DND-41 (cell line): ENCODE data around the gene TSPAN7.

Experiments
- ATAC-seq: fragments of 200-7000 bp; cut with Tn5 transposase; 3 replicates; pipeline ENCODE4 v1.9.1; 2021; ENCODE audit warnings: low read depth; ENCODE audit not compliant: insufficient read depth
- DNase-seq: peaks from one replicate; pipeline ENCODE4 v3.0.0-alpha.2; 2020
- H2AFZ ChIP-seq: 2 replicates; pipeline ENCODE4 v1.6.0; 2012; ENCODE audit warnings: low read depth, low read length
- H3K27ac ChIP-seq: 2 replicates; pipeline ENCODE4 v1.5.1; 2012; ENCODE audit warnings: low read length, inconsistent platforms
- H3K27me3 ChIP-seq: fragments of 200-600 bp; sonication (generic); 2 replicates; pipeline ENCODE4 v1.6.0; 2012; ENCODE audit warnings: low read length, mild to moderate bottlenecking, inconsistent platforms; ENCODE audit not compliant: insufficient read depth, poor library complexity
- H3K36me3 ChIP-seq: 2 replicates; pipeline ENCODE4 v1.5.1; 2012; ENCODE audit warnings: low read length, inconsistent platforms; ENCODE audit not compliant: insufficient read depth
- H3K4me1 ChIP-seq: 2 replicates; pipeline ENCODE4 v1.5.1; 2012; ENCODE audit warnings: mild to moderate bottlenecking, low read length; ENCODE audit not compliant: insufficient read depth
- H3K4me2 ChIP-seq: 2 replicates; pipeline ENCODE4 v1.6.0; 2012; ENCODE audit warnings: mild to moderate bottlenecking, moderate library complexity, low read length, inconsistent platforms; ENCODE audit not compliant: insufficient read depth
- H3K4me3 ChIP-seq, 2 experiments: fragments of 200-600 bp in 1 of 2; shearing (Covaris generic) in 1 of 2; 2 replicates each; pipeline ENCODE4 v1.5.1; 2012 to 2016; ENCODE audit warnings: inconsistent platforms in 2 of 2, low read length in 2 of 2, mild to moderate bottlenecking in 2 of 2, low read depth in 1 of 2, moderate library complexity in 1 of 2
- H3K79me2 ChIP-seq: 2 replicates; pipeline ENCODE4 v1.6.0; 2012; ENCODE audit warnings: low read length, inconsistent platforms; ENCODE audit not compliant: insufficient read depth
- H3K9ac ChIP-seq: 2 replicates; pipeline ENCODE4 v1.6.0; 2012; ENCODE audit warnings: low read depth, mild to moderate bottlenecking, inconsistent platforms, low read length, moderate library complexity
- H3K9me3 ChIP-seq: 2 replicates; pipeline ENCODE4 v1.5.1; 2012; ENCODE audit warnings: low read length, moderate library complexity, mild to moderate bottlenecking, inconsistent platforms; ENCODE audit not compliant: insufficient read depth, severe bottlenecking
- H4K20me1 ChIP-seq: 2 replicates; pipeline ENCODE4 v1.6.0; 2012; ENCODE audit warnings: low read length; ENCODE audit not compliant: insufficient read depth
- EZH2 ChIP-seq: IDR thresholded peaks from 3 replicates; pipeline ENCODE4 v1.6.1; 2012; ENCODE audit warnings: borderline replicate concordance, low read depth, mild to moderate bottlenecking, moderate library complexity, low read length, inconsistent platforms; ENCODE audit not compliant: severe bottlenecking
- TF ChIP-seq, protein P1 (sequence below): IDR thresholded peaks from 2 replicates; pipeline ENCODE4 v1.5.1; 2012; ENCODE audit warnings: borderline replicate concordance, low read length, moderate library complexity, mild to moderate bottlenecking; ENCODE audit not compliant: poor library complexity, severe bottlenecking; ENCODE audit errors: extremely low read depth

Gene TSPAN7

DNA sequence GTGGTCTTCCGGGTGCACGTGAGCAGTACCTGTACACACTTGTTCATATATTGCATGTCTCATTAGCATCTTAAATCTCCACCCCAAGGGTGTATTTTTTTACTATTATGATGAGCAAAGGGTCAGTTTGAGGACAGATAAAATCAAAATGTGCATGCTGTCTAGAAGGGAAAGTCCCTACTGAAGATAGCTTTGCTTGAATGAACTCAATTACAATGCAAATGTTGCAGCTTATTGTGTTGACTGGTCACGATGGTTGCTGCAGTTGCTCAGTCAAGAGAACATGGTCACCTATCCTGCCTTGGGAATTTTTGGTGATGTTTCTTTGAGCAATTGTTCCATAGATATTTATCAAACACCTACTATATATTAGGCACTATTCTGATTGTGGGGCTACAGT, 136.1 kb downstream of the TSPAN7 start:
- no peaks in the 10 kb centered on the region for H3K36me3 ChIP-seq
- no peaks in the 10 kb centered on the region for H3K27me3 ChIP-seq
- no peaks in the 10 kb centered on the region for H3K9me3 ChIP-seq
- H4K20me1 ChIP-seq: no peaks in the 10 kb centered on the region
- no peak overlapping the region for H3K4me2 ChIP-seq
- H3K27ac ChIP-seq: no peak overlapping the region
- TF ChIP-seq EZH2: no peak
- TF ChIP-seq, protein P1, sequence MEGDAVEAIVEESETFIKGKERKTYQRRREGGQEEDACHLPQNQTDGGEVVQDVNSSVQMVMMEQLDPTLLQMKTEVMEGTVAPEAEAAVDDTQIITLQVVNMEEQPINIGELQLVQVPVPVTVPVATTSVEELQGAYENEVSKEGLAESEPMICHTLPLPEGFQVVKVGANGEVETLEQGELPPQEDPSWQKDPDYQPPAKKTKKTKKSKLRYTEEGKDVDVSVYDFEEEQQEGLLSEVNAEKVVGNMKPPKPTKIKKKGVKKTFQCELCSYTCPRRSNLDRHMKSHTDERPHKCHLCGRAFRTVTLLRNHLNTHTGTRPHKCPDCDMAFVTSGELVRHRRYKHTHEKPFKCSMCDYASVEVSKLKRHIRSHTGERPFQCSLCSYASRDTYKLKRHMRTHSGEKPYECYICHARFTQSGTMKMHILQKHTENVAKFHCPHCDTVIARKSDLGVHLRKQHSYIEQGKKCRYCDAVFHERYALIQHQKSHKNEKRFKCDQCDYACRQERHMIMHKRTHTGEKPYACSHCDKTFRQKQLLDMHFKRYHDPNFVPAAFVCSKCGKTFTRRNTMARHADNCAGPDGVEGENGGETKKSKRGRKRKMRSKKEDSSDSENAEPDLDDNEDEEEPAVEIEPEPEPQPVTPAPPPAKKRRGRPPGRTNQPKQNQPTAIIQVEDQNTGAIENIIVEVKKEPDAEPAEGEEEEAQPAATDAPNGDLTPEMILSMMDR: no peak
- no peaks in the 10 kb centered on the region for H3K79me2 ChIP-seq
- no peak for ATAC-seq
- H3K4me3 ChIP-seq: no peak overlapping the region
- no peaks in the 10 kb centered on the region for H3K4me1 ChIP-seq
- H3K9ac ChIP-seq: no peak overlapping the region
- no peak for DNase-seq
- H2AFZ ChIP-seq: no peak overlapping the region

DNA sequence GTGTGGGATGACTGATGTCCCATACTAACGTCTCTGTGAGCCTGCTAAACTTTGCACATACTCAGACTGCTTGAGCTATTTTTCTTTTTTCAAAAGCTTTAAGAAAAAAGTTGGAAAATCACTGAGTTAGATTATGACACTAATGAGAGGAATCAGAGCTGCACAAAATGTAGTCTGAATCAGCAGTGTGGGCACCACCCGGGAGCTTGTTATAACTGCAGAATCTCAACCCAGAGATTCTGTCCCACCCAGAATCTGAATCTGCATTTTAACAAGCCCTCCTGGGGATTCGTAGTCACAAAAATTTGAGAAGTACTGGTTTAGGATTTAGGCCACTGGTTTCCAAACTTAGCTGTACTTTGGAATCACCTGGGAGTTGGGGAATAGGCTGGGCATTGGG, 137.8 kb downstream of the TSPAN7 start:
- DNase-seq (no peak), ATAC-seq (no peak)
- Histone ChIP-seq H3K79me2 (no peaks in the 10 kb centered on the region), H3K4me2 (no peak overlapping the region), H3K27me3 (no peaks in the 10 kb centered on the region), H3K9me3 (no peaks in the 10 kb centered on the region), H2AFZ (no peak overlapping the region), H3K36me3 (no peaks in the 10 kb centered on the region), H3K4me3 (no peak overlapping the region), H3K4me1 (no peaks in the 10 kb centered on the region), H4K20me1 (no peaks in the 10 kb centered on the region), H3K27ac (no peak overlapping the region), H3K9ac (no peak overlapping the region)
- TF ChIP-seq, protein P1: no peak
- TF ChIP-seq EZH2: no peak

DNA sequence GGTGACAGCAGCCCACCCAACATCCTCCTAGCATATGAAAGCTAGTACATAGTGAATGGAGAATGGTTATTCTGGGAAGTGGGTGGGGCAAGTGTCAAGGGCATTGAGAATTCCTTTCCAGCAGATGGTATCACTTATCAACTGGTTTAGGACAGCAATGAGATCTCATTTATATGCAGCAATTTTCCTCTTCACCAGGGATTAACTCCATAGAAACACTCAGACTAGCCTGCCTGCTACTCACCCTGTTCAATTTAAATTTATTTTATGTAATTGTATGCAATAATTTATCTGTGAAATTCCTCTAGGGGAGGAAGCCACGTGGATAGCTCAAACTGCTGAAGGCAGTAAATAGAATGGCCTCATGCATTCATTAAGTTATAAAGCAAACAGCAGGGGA, 138.4 kb downstream of the TSPAN7 start:
- H3K4me1 ChIP-seq: no peaks in the 10 kb centered on the region
- DNase-seq: no peak
- no peaks in the 10 kb centered on the region for H4K20me1 ChIP-seq
- no peak for ATAC-seq
- H3K79me2 ChIP-seq: no peaks in the 10 kb centered on the region
- no peaks in the 10 kb centered on the region for H3K27me3 ChIP-seq
- H3K4me3 ChIP-seq: no peak overlapping the region
- H3K9ac ChIP-seq: no peak overlapping the region
- H3K4me2 ChIP-seq: no peak overlapping the region
- no peaks in the 10 kb centered on the region for H3K36me3 ChIP-seq
- H2AFZ ChIP-seq: no peak overlapping the region
- TF ChIP-seq, protein P1: no peak
- no peak for TF ChIP-seq EZH2
- no peak overlapping the region for H3K27ac ChIP-seq
- no peaks in the 10 kb centered on the region for H3K9me3 ChIP-seq

DNA sequence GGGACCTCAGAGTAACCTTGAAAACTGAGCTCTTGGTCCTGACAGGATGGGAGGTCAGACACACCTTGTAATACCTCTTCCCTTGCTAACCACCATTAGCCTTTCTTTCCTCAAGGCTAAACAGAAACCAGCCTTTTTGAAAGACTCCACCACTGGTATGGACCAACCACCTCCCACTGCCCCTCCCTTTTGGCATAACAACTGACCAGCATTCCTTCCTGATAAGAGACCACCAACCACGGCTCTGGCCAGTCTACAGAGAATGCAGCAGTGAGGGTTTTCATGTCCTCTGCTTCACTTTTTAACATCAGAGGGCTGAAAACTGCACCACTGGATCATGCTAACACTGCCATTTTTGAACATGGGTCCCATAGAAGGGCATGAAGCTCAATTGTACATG, 139.7 kb downstream of the TSPAN7 start:
- Histone ChIP-seq H3K4me2 (no peak overlapping the region), H3K27ac (no peak overlapping the region), H3K9me3 (no peaks in the 10 kb centered on the region), H3K36me3 (no peaks in the 10 kb centered on the region), H3K4me3 (no peak overlapping the region), H4K20me1 (no peaks in the 10 kb centered on the region), H3K79me2 (no peaks in the 10 kb centered on the region), H3K4me1 (no peaks in the 10 kb centered on the region), H3K27me3 (no peaks in the 10 kb centered on the region), H3K9ac (no peak overlapping the region), H2AFZ (no peak overlapping the region)
- ATAC-seq (no peak), DNase-seq (no peak)
- TF ChIP-seq, protein P1: no peak
- no peak for TF ChIP-seq EZH2
